DOHH2 (cell line): ENCODE results near the gene SEPTIN11.

Source experiments
- CTCF ChIP-seq: fragments of 200-600 bp; sonication (generic); IDR thresholded peaks from one replicate; pipeline ENCODE4 v1.5.1; 2014; ENCODE audit warnings: antibody characterized with exemption, mild to moderate bottlenecking, low read depth, low read length; ENCODE audit not compliant: poor library complexity, severe bottlenecking
- EZH2phosphoT487 ChIP-seq: fragments of 200-600 bp; sonication (generic); IDR thresholded peaks from 2 replicates; pipeline ENCODE4 v1.6.1; 2017; ENCODE audit warnings: borderline replicate concordance, mild to moderate bottlenecking, antibody characterized with exemption, low read length, moderate library complexity, mixed read lengths

- no peak for TF ChIP-seq CTCF
- no peak for TF ChIP-seq EZH2phosphoT487
Measured at GRCh38 chr4:76931576-76932276, 17.8 kb upstream of the SEPTIN11 start.
